ENCODE data around the gene PRPF19. TPM values are rescaled to one million over a fixed set of nuclear protein-coding genes. Genes with fewer than 3 reads are reported as not detected.

PRPF19 gene
- total RNA-seq, 1 experiment from 2014 or later, result 204 TPM

DNA sequence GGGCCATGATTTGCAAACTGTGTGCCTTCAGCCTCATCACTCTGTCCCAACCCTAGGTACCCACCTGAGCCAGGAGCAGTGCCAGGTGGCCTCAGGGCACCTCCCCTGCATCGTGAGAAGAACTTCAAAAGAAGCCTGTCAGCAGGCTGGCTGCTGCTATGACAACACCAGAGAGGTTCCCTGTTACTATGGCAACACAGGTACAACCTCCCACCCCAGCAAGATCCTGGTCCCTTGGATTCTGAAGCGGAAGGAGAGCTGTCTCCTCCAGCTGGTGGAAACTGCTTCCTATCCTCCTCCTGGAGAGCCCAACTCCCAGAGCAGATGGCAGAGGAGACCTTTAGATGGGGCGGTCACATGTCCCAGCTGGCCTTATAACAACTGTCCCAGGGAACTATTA is 36.1 kb downstream of the PRPF19 start:
- H3K27me3 ChIP-seq (replicated peaks; ENCODE audit: insufficient read depth, low read depth, low read length, poor library complexity), result no peaks in the 10 kb centered on the region
- no peak for DNase-seq (ENCODE audit: low spot score)
- no peak overlapping the region for H3K27ac ChIP-seq (ENCODE audit: low read depth, low read length, poor library complexity, severe bottlenecking)
- no peak overlapping the region for H3K4me3 ChIP-seq (ENCODE audit: low read depth, low read length, poor library complexity, severe bottlenecking)
- TF ChIP-seq, protein P1, sequence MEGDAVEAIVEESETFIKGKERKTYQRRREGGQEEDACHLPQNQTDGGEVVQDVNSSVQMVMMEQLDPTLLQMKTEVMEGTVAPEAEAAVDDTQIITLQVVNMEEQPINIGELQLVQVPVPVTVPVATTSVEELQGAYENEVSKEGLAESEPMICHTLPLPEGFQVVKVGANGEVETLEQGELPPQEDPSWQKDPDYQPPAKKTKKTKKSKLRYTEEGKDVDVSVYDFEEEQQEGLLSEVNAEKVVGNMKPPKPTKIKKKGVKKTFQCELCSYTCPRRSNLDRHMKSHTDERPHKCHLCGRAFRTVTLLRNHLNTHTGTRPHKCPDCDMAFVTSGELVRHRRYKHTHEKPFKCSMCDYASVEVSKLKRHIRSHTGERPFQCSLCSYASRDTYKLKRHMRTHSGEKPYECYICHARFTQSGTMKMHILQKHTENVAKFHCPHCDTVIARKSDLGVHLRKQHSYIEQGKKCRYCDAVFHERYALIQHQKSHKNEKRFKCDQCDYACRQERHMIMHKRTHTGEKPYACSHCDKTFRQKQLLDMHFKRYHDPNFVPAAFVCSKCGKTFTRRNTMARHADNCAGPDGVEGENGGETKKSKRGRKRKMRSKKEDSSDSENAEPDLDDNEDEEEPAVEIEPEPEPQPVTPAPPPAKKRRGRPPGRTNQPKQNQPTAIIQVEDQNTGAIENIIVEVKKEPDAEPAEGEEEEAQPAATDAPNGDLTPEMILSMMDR (conservative IDR thresholded peaks at IDR 0.05; ENCODE audit: low read depth, low read length), result no peak
- TF ChIP-seq EZH2 (IDR thresholded peaks at IDR 0.05; ENCODE audit: borderline replicate concordance, low read depth, low read length, poor library complexity, severe bottlenecking), result no peak
- intact Hi-C loops (cut with micrococcal nuclease; ENCODE audit: unreplicated experiment), result no loop called here
- no TSS peak for BruUV-seq (replicated peaks)
- no peaks in the 10 kb centered on the region for H3K9me3 ChIP-seq (ENCODE audit: low read depth, low read length, poor library complexity, severe bottlenecking)
- CTCF ChIA-PET, result no interaction called here
- POLR2A ChIA-PET (ENCODE audit: low non-redundant PET), result no interaction called here
- no peaks in the 10 kb centered on the region for H3K4me1 ChIP-seq (ENCODE audit: insufficient read depth, low read length, poor library complexity, severe bottlenecking)
- H3K36me3 ChIP-seq (ENCODE audit: insufficient read depth, low read length, poor library complexity, severe bottlenecking), result no peaks in the 10 kb centered on the region

DNA sequence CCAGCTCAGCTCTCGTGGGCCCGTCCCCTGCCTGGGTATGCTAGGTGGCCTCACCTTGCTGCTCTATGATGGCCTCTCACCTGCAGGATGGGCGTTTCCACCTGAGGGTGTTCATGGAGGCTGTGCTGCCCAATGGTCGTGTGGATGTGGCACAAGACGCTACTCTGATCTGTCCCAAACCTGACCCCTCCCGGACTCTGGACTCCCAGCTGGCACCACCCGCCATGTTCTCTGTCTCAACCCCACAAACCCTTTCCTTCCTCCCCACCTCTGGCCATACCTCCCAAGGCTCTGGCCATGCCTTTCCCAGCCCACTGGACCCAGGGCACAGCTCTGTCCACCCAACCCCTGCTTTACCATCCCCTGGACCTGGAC is 36.9 kb downstream of the PRPF19 start:
- BruUV-seq (replicated peaks), result no TSS peak
- TF ChIP-seq, protein P1 (conservative IDR thresholded peaks at IDR 0.05; ENCODE audit: low read depth, low read length), result no peak
- no peak for TF ChIP-seq EZH2 (IDR thresholded peaks at IDR 0.05; ENCODE audit: borderline replicate concordance, low read depth, low read length, poor library complexity, severe bottlenecking)
- H3K27ac ChIP-seq (ENCODE audit: low read depth, low read length, poor library complexity, severe bottlenecking), result no peak overlapping the region
- H3K36me3 ChIP-seq (ENCODE audit: insufficient read depth, low read length, poor library complexity, severe bottlenecking), result no peaks in the 10 kb centered on the region
- intact Hi-C loops (cut with micrococcal nuclease; ENCODE audit: unreplicated experiment), result no loop called here
- ChIA-PET POLR2A (ENCODE audit: low non-redundant PET) (no interaction called here), CTCF (no interaction called here)
- no peak for DNase-seq (ENCODE audit: low spot score)
- H3K9me3 ChIP-seq (ENCODE audit: low read depth, low read length, poor library complexity, severe bottlenecking), result no peaks in the 10 kb centered on the region
- no peaks in the 10 kb centered on the region for H3K4me1 ChIP-seq (ENCODE audit: insufficient read depth, low read length, poor library complexity, severe bottlenecking)
- no peaks in the 10 kb centered on the region for H3K27me3 ChIP-seq (replicated peaks; ENCODE audit: insufficient read depth, low read depth, low read length, poor library complexity)
- H3K4me3 ChIP-seq (ENCODE audit: low read depth, low read length, poor library complexity, severe bottlenecking), result no peak overlapping the region

DNA sequence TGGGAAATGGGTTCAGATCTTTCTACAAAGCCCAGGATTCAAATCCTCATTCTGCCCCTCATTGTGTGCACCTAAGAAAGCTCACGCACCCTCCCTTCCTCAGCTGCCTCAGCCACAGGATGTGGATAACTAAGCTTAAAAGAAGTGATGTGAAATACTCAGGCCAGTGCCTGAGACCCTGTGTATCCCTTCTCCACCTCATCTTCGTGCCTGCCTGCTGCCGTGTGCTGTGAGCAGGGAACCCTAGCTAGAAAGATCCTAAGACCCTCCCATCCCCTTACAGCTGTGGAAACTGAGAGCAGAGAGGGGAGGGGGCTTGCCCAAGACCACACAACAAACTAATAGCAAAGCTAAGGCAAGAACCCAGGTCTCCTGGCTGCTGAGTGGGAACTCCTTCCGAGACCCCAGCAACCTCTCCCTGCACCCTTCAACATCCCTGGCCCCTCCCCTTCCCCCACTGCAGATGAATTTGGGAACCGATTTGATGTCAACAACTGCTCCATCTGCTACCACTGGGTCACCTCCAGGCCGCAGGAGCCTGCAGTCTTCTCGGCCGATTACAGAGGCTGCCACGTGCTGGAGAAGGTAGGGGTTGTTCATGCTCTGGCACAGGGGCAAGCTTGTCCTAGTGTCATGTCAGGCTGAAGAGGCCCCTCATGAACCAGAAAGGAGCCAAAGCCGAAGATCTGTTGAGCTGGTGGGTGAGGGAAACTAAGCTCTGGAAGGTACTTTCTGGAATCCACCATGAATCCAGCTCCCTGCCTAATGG is 37.5 kb downstream of the PRPF19 start:
- BruUV-seq (replicated peaks), result no TSS peak
- no peaks in the 10 kb centered on the region for H3K27me3 ChIP-seq (replicated peaks; ENCODE audit: insufficient read depth, low read depth, low read length, poor library complexity)
- H3K36me3 ChIP-seq (ENCODE audit: insufficient read depth, low read length, poor library complexity, severe bottlenecking), result no peaks in the 10 kb centered on the region
- intact Hi-C loops (cut with micrococcal nuclease; ENCODE audit: unreplicated experiment), result no loop called here
- no peak for TF ChIP-seq EZH2 (IDR thresholded peaks at IDR 0.05; ENCODE audit: borderline replicate concordance, low read depth, low read length, poor library complexity, severe bottlenecking)
- TF ChIP-seq, protein P1 (conservative IDR thresholded peaks at IDR 0.05; ENCODE audit: low read depth, low read length), result no peak
- H3K4me3 ChIP-seq (ENCODE audit: low read depth, low read length, poor library complexity, severe bottlenecking), result no peak overlapping the region
- no peaks in the 10 kb centered on the region for H3K4me1 ChIP-seq (ENCODE audit: insufficient read depth, low read length, poor library complexity, severe bottlenecking)
- H3K9me3 ChIP-seq (ENCODE audit: low read depth, low read length, poor library complexity, severe bottlenecking), result no peaks in the 10 kb centered on the region
- no peak for DNase-seq (ENCODE audit: low spot score)
- no peak overlapping the region for H3K27ac ChIP-seq (ENCODE audit: low read depth, low read length, poor library complexity, severe bottlenecking)
- ChIA-PET CTCF (no interaction called here), POLR2A (ENCODE audit: low non-redundant PET) (no interaction called here)

All from A673 (cell line).